Epithelial cell of prostate (primary cell): ENCODE results near the gene DAZAP1.
A peak's percentile ranks its signal among the peaks of the same experiment; 100 is the strongest.

Source experiments
- DNase-seq: peaks from one replicate; pipeline ENCODE4 v3.0.0-alpha.2; 2011; ENCODE audit warnings: low read depth, low spot score
- H3K27ac ChIP-seq: fragments of 450-650 bp; 2 replicates; pipeline ENCODE4 v1.5.1; 2017; ENCODE audit warnings: mild to moderate bottlenecking

Gene DAZAP1

GRCh38 chr19:1407528-1408299, at the start of gene DAZAP1:
Gene DAZAP1, plus strand, starts transcription at chr19:1407586. Its CDS starts 188 bp downstream, at chr19:1407774.
- no peak for DNase-seq

GRCh38 chr19:1360126-1360817, 47.1 kb upstream of the DAZAP1 start:
- H3K27ac ChIP-seq = no peak overlapping the region
- DNase-seq = no peak

More at GRCh38 chr19:1407528-1408299, at the start of gene DAZAP1:
- peak within 1 kb of the TSS; percentile 81 for H3K27ac ChIP-seq

GRCh38 chr19:1360818-1361461, 46.4 kb upstream of the DAZAP1 start:
- DNase-seq = no peak
- no peak overlapping the region for H3K27ac ChIP-seq

- no peak overlapping the region for H3K27ac ChIP-seq
- no peak for DNase-seq
These were observed 45.6 kb upstream of the DAZAP1 start for GRCh38 chr19:1361601-1362386.

GRCh38 chr19:1362387-1363257, 44.8 kb upstream of the DAZAP1 start:
- no peak for DNase-seq
- no peak overlapping the region for H3K27ac ChIP-seq

GRCh38 chr19:1363599-1363998, 43.8 kb upstream of the DAZAP1 start:
- H3K27ac ChIP-seq = no peak overlapping the region
- no peak for DNase-seq

- DNase-seq = no peak
- H3K27ac ChIP-seq = no peak overlapping the region
These were observed 43.2 kb upstream of the DAZAP1 start for GRCh38 chr19:1364070-1364704.

GRCh38 chr19:1365319-1366269, 41.8 kb upstream of the DAZAP1 start:
- no peak for DNase-seq
- no peak overlapping the region for H3K27ac ChIP-seq

- no peak overlapping the region for H3K27ac ChIP-seq
- DNase-seq = no peak
These were observed 41.1 kb upstream of the DAZAP1 start for GRCh38 chr19:1366296-1366695.

- H3K27ac ChIP-seq = no peak overlapping the region
- DNase-seq = no peak
These were observed 40.2 kb upstream of the DAZAP1 start for GRCh38 chr19:1366899-1367870.

- H3K27ac ChIP-seq = no peak overlapping the region
- no peak for DNase-seq
These were observed 38.1 kb upstream of the DAZAP1 start for GRCh38 chr19:1369214-1369805.

GRCh38 chr19:1370579-1371361, 36.6 kb upstream of the DAZAP1 start:
- DNase-seq = no peak
- H3K27ac ChIP-seq = no peak overlapping the region

- no peak for DNase-seq
- H3K27ac ChIP-seq = no peak overlapping the region
These were observed 34.3 kb upstream of the DAZAP1 start for GRCh38 chr19:1373042-1373533.

GRCh38 chr19:1373534-1374249, 33.7 kb upstream of the DAZAP1 start:
- H3K27ac ChIP-seq = no peak overlapping the region
- DNase-seq = no peak

GRCh38 chr19:1374250-1374577, 33.2 kb upstream of the DAZAP1 start:
- DNase-seq = no peak

More at GRCh38 chr19:1374250-1374577, 33.2 kb upstream of the DAZAP1 start:
- H3K27ac ChIP-seq = no peak overlapping the region
